Measurements from ENCODE around the gene DET1.

Gene DET1

DNA sequence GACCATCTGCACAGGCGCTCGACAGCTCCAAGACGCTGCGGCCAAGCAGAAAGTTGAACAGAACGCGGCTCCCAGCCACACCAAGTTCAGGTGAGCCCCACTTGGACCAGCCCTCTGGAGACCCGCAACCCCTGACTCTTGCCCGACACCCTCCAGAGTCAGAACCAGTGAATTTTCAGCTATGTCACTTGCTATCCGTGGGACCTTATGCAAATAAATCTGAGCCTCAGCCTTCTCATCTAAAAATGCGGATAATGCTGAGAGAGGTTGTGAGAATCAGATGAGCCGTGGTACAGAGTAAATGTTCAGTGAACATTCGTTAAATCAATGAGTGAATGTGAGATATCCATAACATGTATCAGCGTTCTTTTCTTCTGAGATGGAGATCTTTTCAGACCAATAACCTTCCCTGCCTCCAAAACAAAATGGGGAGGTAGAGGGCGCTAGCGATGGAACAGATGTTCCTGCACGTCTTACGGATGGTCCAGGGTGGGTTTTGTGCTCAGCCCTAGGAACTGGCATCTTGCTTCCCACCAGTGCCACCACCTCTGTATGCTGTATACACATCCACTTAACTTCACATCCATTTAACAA lies 78.4 kb downstream of the DET1 start:
- DNase-seq (ENCODE audit: low spot score) = no peak
- TF ChIP-seq, protein P1, sequence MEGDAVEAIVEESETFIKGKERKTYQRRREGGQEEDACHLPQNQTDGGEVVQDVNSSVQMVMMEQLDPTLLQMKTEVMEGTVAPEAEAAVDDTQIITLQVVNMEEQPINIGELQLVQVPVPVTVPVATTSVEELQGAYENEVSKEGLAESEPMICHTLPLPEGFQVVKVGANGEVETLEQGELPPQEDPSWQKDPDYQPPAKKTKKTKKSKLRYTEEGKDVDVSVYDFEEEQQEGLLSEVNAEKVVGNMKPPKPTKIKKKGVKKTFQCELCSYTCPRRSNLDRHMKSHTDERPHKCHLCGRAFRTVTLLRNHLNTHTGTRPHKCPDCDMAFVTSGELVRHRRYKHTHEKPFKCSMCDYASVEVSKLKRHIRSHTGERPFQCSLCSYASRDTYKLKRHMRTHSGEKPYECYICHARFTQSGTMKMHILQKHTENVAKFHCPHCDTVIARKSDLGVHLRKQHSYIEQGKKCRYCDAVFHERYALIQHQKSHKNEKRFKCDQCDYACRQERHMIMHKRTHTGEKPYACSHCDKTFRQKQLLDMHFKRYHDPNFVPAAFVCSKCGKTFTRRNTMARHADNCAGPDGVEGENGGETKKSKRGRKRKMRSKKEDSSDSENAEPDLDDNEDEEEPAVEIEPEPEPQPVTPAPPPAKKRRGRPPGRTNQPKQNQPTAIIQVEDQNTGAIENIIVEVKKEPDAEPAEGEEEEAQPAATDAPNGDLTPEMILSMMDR (IDR thresholded peaks at IDR 0.05; ENCODE audit: extremely low read depth, missing control alignments) = no peak

DNA sequence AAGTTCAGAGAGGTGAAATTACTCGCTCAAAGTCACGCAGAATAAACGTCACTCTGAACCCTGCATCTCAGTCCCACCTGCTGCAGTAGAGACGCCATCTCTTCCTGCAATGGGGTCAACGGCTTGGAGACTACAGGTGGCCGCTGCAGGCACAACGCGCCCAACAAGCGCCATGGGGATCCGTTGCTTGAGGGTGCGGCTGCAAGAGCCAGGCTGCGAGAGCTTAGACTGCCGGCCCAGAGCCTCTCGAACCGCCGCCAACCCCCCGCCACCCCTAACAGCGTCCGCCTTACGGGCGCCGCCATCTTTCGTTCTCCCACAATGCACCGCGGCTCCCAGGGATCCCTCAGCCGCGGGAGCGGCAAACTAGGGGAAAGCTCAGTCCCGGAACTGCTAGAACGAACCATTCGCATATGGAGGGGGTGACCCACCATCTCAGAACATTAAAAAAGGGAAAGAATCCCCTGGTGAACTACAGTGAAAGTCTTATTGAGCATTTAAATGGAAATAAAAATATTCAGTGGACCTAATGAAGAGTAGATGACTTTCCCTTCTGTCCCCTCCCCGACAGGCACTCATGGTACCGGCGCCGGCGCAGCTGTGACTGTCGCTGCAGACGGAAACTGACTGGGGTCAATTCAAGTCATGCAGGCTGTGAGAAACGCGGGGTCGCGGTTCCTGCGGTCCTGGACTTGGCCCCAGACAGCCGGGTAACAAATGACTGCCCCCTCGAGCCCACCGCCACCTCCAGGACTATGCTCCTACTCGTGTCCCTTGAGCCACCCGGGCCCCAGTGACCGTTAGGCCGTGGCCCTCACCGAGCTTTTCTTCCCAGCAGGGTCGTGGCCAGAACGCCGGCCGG lies 79.2 kb downstream of the DET1 start, which contains the start of the genes MRPL46 and MRPS11:
Gene MRPL46, minus strand, starts transcription at position 316 of the 862 bp plus-strand sequence. Its CDS starts 11 bp downstream, at position 305.
Gene MRPS11, plus strand, starts transcription at position 636 of the 862 bp plus-strand sequence. Its CDS starts 10 bp downstream, at position 646.
- peak; percentile 84 for DNase-seq (ENCODE audit: low spot score)
- TF ChIP-seq, protein P1 (IDR thresholded peaks at IDR 0.05; ENCODE audit: extremely low read depth, missing control alignments) = no peak

DNA sequence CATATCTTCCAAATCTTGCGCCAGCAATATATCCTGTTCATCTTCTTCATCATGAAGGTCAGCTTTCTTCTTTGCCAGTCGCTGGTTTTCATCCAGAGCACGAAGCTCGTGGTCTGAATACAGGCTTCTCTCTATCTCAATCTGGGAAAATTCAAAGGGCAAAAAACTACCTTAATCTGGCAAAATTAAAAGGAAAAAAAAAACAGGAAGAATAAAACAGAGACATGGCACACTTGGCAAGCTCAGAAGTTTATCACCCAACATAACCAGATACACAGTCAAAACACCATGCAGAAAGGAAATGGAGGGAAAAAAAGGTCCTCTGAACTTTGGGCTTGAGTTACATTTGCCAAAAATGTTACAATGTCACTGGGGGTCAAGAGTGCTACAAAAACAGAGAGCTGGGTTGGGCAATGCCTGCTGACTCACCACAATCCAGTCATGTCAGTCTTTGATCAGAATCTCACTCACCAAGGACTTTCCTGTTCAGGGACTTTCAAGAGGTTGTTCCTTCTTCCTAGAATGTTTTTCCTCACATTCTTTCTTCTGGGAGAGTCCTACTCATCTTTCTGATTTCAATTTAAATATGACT lies 80.8 kb downstream of the DET1 start:
- no peak for DNase-seq (ENCODE audit: low spot score)

DNA sequence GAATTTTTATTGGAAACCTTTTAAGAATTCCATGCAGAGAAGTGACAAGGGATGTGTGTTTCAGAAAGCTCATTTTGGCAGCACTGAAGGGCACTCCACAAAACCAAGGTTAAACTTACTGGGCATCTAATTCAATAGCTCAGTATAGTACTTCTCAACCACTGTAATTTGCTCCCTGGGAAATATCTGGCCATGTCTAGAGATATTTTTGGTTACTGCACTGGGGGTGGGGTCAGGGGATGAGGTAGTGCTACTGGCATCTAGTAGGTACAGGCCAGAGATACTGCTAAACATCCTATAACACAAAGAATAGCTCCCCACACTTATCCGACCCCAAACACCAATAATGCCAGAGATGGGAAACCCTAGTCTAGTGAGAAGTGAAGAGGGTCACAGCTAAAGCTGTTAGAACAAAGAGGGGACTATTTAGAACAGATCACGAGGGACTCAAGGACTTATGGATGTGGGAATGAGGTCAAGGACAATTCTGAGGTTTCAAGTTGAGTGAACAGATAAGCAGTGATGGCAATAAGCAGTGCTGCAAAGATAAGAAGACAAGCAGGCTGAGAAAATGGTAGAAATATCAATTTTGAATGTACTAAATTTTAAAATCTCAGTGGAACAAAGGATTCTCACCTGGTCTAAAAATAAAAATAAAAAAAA lies 82.5 kb downstream of the DET1 start:
- no peak for DNase-seq (ENCODE audit: low spot score)
- TF ChIP-seq, protein P1 (IDR thresholded peaks at IDR 0.05; ENCODE audit: extremely low read depth, missing control alignments) = no peak

More for the DNA sequence above, 80.8 kb downstream of the DET1 start:
- TF ChIP-seq, protein P1 (IDR thresholded peaks at IDR 0.05; ENCODE audit: extremely low read depth, missing control alignments) = no peak
